ENCODE data around the gene DBP.

- TF ChIP-seq POLR2A (IDR thresholded peaks at IDR 0.05; ENCODE audit: low read length) (no peak), E2F6 (IDR thresholded peaks at IDR 0.05; ENCODE audit: borderline replicate concordance, low read depth) (no peak), CTCF (IDR thresholded peaks at IDR 0.05) (no peak), RAD21 (conservative IDR thresholded peaks at IDR 0.05 in 1 of 2, IDR thresholded peaks at IDR 0.05 in 1 of 2) (no peak), NFE2L2 (conservative IDR thresholded peaks at IDR 0.05; ENCODE audit: low read length) (no peak), KDM5A (IDR thresholded peaks at IDR 0.05) (no peak)
- TF ChIP-seq, protein P1, sequence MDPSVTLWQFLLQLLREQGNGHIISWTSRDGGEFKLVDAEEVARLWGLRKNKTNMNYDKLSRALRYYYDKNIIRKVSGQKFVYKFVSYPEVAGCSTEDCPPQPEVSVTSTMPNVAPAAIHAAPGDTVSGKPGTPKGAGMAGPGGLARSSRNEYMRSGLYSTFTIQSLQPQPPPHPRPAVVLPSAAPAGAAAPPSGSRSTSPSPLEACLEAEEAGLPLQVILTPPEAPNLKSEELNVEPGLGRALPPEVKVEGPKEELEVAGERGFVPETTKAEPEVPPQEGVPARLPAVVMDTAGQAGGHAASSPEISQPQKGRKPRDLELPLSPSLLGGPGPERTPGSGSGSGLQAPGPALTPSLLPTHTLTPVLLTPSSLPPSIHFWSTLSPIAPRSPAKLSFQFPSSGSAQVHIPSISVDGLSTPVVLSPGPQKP (IDR thresholded peaks at IDR 0.05; ENCODE audit: low read depth, low read length) = no peak
- TF ChIP-seq, protein P2, sequence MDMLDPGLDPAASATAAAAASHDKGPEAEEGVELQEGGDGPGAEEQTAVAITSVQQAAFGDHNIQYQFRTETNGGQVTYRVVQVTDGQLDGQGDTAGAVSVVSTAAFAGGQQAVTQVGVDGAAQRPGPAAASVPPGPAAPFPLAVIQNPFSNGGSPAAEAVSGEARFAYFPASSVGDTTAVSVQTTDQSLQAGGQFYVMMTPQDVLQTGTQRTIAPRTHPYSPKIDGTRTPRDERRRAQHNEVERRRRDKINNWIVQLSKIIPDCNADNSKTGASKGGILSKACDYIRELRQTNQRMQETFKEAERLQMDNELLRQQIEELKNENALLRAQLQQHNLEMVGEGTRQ (IDR thresholded peaks at IDR 0.05) = no peak
Observed at GRCh38 chr19:48631225-48631624, 6.0 kb downstream of the DBP start.

All from A549 (cell line).